ENCODE data around the gene KIAA1586.
"Not testable (repeated sequence)": the region's sequence is repeated elsewhere in the genome, so short reads cannot be mapped to it uniquely, and the experiment has no call there.

DNA sequence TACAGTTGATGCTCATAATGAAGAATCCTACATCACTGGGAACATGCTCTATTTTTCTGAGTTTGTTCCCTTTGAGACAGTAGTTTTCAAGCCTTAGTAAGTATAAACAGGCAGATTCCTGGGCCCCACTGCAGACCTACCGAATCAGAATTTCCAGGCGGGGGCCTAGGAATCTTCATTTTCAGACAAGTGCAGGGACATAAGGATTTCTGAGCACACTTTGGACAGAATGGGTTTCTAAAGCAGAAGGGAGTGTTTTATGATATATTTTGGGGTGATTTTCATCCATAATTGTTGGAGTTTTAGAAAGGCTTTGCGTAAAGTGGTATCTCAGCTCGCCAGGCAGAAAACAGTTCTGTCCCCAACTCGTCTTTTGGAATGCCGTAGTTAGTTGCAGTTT, 1.4 kb downstream of the KIAA1586 start:
- TF ChIP-seq, protein P1, sequence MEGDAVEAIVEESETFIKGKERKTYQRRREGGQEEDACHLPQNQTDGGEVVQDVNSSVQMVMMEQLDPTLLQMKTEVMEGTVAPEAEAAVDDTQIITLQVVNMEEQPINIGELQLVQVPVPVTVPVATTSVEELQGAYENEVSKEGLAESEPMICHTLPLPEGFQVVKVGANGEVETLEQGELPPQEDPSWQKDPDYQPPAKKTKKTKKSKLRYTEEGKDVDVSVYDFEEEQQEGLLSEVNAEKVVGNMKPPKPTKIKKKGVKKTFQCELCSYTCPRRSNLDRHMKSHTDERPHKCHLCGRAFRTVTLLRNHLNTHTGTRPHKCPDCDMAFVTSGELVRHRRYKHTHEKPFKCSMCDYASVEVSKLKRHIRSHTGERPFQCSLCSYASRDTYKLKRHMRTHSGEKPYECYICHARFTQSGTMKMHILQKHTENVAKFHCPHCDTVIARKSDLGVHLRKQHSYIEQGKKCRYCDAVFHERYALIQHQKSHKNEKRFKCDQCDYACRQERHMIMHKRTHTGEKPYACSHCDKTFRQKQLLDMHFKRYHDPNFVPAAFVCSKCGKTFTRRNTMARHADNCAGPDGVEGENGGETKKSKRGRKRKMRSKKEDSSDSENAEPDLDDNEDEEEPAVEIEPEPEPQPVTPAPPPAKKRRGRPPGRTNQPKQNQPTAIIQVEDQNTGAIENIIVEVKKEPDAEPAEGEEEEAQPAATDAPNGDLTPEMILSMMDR (IDR thresholded peaks at IDR 0.05; ENCODE audit: extremely low read depth in 1 of 2, insufficient read depth in 1 of 2, low read depth in 1 of 2, low read length in 2 of 2) = not testable (repeated sequence)
- TF ChIP-seq POLR2AphosphoS5 (IDR thresholded peaks at IDR 0.05; ENCODE audit: insufficient read depth, low read depth, low read length); FOS (IDR thresholded peaks at IDR 0.05; ENCODE audit: borderline replicate concordance, insufficient read depth, low read length); JUN (IDR thresholded peaks at IDR 0.05; ENCODE audit: borderline replicate concordance, insufficient read depth, insufficient read length, low read depth); POLR2A (IDR thresholded peaks at IDR 0.05; ENCODE audit: low read depth, low read length); GATA2 (IDR thresholded peaks at IDR 0.05; ENCODE audit: insufficient read depth, insufficient read length, low read depth, low read length); MYC (IDR thresholded peaks at IDR 0.05; ENCODE audit: low read depth, low read length); EZH2 (IDR thresholded peaks at IDR 0.05; ENCODE audit: borderline replicate concordance, low read depth, low read length, severe bottlenecking): not testable (repeated sequence)
- TF ChIP-seq, protein P2, sequence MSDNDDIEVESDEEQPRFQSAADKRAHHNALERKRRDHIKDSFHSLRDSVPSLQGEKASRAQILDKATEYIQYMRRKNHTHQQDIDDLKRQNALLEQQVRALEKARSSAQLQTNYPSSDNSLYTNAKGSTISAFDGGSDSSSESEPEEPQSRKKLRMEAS (IDR thresholded peaks at IDR 0.05; ENCODE audit: insufficient read depth, insufficient read length) = not testable (repeated sequence)

Measured in endothelial cell of umbilical vein (primary cell).